NCI-H2029 (cell line): ENCODE measurements around the gene RNF214.

Experiments
- DNase-seq: peaks from one replicate; lab custom pipeline; 2025; lab: John Stamatoyannopoulos, UW

The RNF214 gene

GRCh38 chr11:117214404-117215110, 17.9 kb upstream of the RNF214 start:
- DNase-seq: no peak

GRCh38 chr11:117217141-117218084, 15.1 kb upstream of the RNF214 start:
- DNase-seq: no peak

DNA sequence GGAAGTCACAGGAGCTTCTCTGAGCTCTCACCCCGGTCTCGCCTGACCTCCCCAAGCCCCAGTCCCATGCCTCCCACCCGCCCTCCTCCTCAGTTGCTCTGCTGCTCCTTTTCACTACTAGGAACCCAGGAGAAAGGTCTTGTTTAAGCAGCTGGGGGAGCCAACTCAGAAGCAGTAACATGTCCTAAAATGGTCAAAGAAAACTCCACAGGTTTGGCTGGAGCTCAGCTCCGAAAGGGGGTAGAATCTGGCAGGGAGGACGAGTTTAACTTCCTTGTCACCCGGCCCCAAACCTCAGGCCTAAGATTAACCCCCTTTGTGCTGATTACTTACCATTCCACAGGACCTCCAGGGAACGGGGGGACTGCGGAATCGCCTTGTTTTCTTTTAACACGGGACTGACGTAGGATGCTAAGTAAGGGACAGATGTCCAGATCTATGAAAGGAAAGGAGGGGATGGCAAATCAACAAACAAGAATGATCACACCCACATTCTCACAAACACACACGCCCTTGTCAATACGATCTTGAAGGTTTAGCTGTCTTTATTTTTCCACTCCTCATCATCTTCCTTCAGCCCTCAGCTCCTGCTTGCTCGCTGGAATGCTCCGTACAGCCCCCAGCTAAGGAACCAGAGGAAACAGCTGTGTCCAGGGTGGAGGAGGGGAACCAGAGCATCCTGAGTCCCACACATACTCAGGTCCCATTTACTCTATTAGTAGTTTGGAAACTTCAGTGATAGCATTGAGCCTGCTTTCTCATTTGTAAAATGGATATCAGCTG, 14.1 kb upstream of the RNF214 start:
- DNase-seq: no peak

- no peak for DNase-seq
Measured at GRCh38 chr11:117219001-117219400, 13.5 kb upstream of the RNF214 start.

GRCh38 chr11:117219455-117219854, 13.0 kb upstream of the RNF214 start:
- no peak for DNase-seq

- no peak for DNase-seq
Measured at GRCh38 chr11:117219995-117220394, 12.5 kb upstream of the RNF214 start.

DNA sequence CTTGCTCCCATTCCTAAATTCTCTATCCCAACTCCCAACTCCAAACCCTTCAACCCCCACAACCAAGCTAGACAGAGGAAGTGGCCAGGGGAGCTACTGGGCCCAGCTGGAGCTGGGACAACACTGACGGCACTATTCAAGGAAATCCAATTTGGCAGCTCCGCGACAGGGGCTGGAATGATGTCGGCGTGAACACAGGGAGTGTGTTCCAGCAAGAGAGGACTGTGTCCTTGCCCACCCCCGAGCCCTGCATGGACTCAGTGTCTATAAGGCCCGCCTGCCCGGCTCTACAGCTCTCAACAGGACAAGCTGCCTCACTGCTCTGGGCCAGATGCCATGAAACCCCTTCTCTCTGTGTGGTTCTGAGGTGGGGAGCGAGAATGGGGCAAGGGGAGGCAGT, 11.9 kb upstream of the RNF214 start:
- DNase-seq: no peak

GRCh38 chr11:117220999-117221774, 11.3 kb upstream of the RNF214 start:
- peak; percentile 56 for DNase-seq

DNA sequence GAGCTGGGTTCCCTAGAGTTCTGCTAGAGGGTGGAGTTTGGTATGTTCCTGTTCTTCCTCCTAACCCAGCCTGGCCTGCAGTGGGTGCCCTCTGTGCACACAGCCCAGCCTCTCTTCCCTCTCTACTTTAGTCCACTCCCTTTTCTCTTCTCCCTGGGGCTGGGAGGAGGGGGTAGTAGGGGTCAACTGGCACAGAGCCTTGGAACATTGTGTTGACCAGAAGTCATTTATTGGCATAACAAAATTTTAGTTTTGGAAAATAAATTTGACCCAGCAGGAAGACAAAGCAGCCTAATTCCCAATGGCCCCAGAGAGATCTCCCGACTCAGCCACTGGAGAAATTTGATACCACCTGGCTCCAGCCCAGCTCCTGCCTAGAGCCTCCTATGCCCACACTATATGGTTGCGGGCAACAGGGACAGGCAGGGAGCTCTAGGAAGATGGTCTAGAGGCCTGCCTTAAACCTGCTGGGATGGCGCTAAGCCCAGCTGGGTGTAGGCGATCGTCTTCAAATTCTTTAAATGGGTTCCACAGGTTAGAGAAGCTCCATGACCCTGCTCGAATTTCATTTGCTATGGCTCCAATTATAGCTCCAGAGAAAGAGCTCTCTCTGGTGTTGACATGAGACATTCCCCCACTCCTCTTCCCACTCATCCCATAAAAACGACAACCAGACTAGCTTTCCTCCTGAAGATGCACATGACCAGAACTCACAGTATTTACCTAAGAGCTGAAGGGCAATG, 10.5 kb upstream of the RNF214 start:
- DNase-seq: peak; percentile 81

DNA sequence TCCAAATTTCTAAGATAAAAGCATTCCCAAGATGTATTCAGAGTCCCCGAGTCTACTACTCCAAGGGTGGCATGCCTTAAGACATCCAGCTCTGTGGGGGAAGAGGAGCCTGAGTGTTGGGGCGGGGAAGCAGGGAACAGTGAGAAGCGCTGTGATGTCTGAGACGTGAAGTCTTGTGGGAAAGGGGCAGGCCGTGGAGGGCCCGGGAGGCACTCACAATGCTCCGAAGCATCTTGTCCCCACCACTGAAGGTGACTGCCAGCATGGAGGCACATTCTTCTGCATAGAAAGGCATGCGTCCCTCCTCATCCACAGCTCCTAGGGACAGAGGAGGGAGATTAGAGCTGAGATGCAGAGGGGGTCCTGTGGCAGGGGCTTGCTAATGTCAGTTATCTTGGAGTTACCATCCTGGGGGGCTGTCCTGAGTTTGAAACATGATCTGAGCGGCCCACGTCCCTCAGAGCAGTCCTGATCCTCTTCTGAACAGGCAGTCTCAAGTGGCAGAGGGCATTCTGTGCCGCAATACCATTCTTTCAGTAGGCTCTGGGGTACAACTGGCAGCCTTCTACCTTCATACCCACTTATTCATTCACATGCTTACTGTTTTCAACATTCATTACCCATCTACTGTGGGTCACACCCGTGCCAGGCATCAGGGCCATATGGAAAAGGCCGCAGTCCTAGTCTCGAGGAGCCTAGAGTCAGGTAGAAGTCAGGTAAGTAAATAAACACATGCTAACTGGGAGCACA, 9.3 kb upstream of the RNF214 start:
- no peak for DNase-seq

DNA sequence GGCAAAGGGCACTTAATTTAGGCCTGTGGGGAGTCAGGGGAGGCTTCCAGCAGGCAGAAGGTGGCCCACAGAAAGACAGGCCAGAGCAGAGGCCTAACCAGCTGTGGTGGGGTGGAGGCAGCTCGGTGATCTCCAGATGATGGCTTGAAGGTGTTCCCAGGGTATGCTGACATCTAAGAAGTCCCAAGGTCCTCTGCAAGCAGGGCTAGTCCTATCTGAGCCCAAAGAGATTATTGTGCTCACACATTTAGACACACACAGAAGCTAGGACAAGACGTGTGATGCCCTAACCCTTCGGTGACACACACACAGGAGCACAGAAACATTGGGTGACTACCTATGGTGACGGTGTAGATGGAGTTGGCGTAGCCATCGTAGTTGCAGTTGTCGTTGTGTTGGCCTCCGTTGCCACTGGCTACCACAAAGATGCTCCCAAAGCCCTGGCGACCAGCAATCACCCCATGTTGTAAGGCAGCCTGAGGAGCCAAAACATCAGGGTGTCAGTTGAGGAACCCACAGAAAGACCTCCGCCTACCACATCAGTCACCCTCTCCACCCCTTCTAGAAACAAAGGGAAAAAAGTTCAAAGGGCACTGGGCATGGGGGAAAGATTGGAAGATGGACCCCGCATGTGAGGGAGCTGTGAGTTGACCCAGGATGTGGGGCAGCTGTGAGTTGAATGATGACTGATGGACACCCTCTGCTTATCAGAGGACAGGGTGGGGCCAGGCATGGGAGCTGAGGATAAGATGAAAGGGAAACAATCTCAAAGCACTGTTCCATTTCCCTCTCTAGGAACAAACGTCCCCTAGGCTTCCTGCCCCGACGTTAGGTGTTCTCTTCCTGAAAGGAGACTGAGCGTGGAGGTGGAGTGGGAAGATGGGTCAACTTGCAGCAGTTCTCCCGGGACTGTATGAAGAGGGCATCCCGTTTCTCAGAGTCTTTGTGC, 8.5 kb upstream of the RNF214 start:
- no peak for DNase-seq

- no peak for DNase-seq
Measured at GRCh38 chr11:117225553-117226170, 6.8 kb upstream of the RNF214 start.

DNA sequence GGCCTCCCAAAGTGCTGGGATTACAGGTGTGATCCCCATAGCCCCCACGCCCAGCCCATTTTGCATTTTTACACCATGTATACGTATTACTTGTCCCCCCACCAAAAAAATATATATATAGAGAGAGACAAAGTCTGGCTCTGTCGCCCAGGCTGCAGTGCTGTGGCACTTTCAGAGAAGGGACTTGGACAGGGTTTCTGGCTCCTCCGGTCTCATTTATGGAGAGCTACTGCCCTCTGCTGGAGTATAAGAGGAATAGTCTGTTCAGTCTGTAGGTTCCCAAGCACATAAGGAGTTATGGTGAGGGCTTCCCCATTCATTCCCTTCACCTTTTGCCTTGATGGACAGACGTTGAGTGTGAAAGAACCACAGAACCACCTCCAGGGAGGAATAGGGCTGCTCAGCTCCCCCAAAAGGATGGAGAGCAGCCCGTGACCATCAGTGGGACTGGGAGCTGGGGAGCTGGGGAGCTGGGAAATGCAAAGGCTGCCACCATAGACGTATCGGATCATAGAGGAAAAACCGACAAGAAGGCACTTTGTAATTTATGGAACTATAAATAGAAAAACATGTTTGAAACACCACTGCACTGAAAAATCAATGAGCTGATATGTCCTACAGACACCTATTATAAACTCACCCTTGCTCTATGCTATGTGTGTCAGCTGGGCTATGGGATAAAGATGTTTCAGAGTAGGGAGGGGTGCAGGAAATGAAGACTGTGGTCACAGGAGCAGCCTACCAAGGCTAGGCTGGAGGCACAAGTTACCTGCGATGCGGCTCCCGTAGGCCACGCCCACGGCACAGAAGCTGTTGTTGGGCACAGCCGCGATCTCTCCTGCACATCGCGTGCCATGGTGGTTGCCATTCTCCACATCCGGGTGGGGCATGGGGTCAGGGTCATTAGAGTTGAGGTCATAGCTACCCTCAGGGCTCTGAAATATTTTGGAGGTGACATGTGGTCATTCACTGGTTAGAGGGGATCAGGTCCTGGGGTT, 5.8 kb upstream of the RNF214 start:
- DNase-seq: peak; percentile 63

- no peak for DNase-seq
Measured at GRCh38 chr11:117228091-117228490, 4.4 kb upstream of the RNF214 start.

- DNase-seq: no peak
Measured at GRCh38 chr11:117229411-117229810, 3.1 kb upstream of the RNF214 start.

- DNase-seq: no peak
Measured at GRCh38 chr11:117229931-117230285, 2.6 kb upstream of the RNF214 start.

GRCh38 chr11:117230286-117230961, 2.0 kb upstream of the RNF214 start:
- no peak for DNase-seq
